H1 (cell line): ENCODE results near the gene PDLIM4.

Experiments used
- BRCA1 ChIP-seq: IDR thresholded peaks from 2 replicates; pipeline ENCODE4 v1.6.1; 2012; ENCODE audit warnings: low read depth, low read length, improper control_type of control experiment
- CEBPB ChIP-seq: IDR thresholded peaks from 2 replicates; pipeline ENCODE4 v1.6.1; 2012; ENCODE audit warnings: low read depth, low read length
- CTCF ChIP-seq, 3 experiments: IDR thresholded peaks; 1 replicate in 2 of 3; 2 replicates in 1 of 3; pipeline versions ENCODE4 v1.5.1 to v1.6.1; 2011; ENCODE audit warnings: low read length in 3 of 3, mild to moderate bottlenecking in 3 of 3, inconsistent platforms in 2 of 3, low read depth in 1 of 3, moderate library complexity in 1 of 3; ENCODE audit not compliant: insufficient read depth in 1 of 3; ENCODE audit errors: control extremely low read depth in 1 of 3
- EP300 ChIP-seq, 2 experiments: IDR thresholded peaks; 1 replicate in 1 of 2; 2 replicates in 1 of 2; pipeline ENCODE4 v1.6.1; 2011 to 2012; ENCODE audit warnings: low read depth in 2 of 2, low read length in 2 of 2, mild to moderate bottlenecking in 2 of 2, borderline replicate concordance in 1 of 2, inconsistent platforms in 1 of 2, moderate library complexity in 1 of 2
- JUN ChIP-seq: IDR thresholded peaks from 2 replicates; pipeline ENCODE4 v1.6.1; 2011; ENCODE audit warnings: low read depth, mild to moderate bottlenecking, improper control_type of control experiment, low read length
- MAX ChIP-seq: IDR thresholded peaks from 2 replicates; pipeline ENCODE4 v1.6.1; 2012; ENCODE audit warnings: inconsistent platforms
- NRF1 ChIP-seq: IDR thresholded peaks from 2 replicates; pipeline ENCODE4 v1.6.1; 2011; ENCODE audit warnings: mild to moderate bottlenecking, low read depth, low read length, improper control_type of control experiment
- PHF8 ChIP-seq: fragments of 200-600 bp; sonication (generic); conservative IDR thresholded peaks from 2 replicates; pipeline ENCODE4 v1.7.1; 2012; ENCODE audit warnings: low read depth, mild to moderate bottlenecking, inconsistent platforms, low read length, moderate library complexity
- POLR2A ChIP-seq, 2 experiments: IDR thresholded peaks; 1 replicate in 1 of 2; 2 replicates in 1 of 2; pipeline ENCODE4 v1.6.1; 2011; ENCODE audit warnings: low read depth in 2 of 2, low read length in 2 of 2, mild to moderate bottlenecking in 2 of 2; ENCODE audit errors: control extremely low read depth in 1 of 2
- POLR2AphosphoS5 ChIP-seq: IDR thresholded peaks from 2 replicates; pipeline ENCODE4 v1.6.1; 2011; ENCODE audit warnings: low read depth, low read length
- TF ChIP-seq, protein P1 (sequence below): fragments of 300-600 bp; sonication (generic); IDR thresholded peaks from 2 replicates; pipeline ENCODE4 v1.7.1; 2012; ENCODE audit warnings: low read length, moderate library complexity, mild to moderate bottlenecking, inconsistent platforms; ENCODE audit not compliant: insufficient replicate concordance

GRCh38 chr5:132221781-132222648 is 35.5 kb upstream of the PDLIM4 start:
- TF ChIP-seq, protein P1, sequence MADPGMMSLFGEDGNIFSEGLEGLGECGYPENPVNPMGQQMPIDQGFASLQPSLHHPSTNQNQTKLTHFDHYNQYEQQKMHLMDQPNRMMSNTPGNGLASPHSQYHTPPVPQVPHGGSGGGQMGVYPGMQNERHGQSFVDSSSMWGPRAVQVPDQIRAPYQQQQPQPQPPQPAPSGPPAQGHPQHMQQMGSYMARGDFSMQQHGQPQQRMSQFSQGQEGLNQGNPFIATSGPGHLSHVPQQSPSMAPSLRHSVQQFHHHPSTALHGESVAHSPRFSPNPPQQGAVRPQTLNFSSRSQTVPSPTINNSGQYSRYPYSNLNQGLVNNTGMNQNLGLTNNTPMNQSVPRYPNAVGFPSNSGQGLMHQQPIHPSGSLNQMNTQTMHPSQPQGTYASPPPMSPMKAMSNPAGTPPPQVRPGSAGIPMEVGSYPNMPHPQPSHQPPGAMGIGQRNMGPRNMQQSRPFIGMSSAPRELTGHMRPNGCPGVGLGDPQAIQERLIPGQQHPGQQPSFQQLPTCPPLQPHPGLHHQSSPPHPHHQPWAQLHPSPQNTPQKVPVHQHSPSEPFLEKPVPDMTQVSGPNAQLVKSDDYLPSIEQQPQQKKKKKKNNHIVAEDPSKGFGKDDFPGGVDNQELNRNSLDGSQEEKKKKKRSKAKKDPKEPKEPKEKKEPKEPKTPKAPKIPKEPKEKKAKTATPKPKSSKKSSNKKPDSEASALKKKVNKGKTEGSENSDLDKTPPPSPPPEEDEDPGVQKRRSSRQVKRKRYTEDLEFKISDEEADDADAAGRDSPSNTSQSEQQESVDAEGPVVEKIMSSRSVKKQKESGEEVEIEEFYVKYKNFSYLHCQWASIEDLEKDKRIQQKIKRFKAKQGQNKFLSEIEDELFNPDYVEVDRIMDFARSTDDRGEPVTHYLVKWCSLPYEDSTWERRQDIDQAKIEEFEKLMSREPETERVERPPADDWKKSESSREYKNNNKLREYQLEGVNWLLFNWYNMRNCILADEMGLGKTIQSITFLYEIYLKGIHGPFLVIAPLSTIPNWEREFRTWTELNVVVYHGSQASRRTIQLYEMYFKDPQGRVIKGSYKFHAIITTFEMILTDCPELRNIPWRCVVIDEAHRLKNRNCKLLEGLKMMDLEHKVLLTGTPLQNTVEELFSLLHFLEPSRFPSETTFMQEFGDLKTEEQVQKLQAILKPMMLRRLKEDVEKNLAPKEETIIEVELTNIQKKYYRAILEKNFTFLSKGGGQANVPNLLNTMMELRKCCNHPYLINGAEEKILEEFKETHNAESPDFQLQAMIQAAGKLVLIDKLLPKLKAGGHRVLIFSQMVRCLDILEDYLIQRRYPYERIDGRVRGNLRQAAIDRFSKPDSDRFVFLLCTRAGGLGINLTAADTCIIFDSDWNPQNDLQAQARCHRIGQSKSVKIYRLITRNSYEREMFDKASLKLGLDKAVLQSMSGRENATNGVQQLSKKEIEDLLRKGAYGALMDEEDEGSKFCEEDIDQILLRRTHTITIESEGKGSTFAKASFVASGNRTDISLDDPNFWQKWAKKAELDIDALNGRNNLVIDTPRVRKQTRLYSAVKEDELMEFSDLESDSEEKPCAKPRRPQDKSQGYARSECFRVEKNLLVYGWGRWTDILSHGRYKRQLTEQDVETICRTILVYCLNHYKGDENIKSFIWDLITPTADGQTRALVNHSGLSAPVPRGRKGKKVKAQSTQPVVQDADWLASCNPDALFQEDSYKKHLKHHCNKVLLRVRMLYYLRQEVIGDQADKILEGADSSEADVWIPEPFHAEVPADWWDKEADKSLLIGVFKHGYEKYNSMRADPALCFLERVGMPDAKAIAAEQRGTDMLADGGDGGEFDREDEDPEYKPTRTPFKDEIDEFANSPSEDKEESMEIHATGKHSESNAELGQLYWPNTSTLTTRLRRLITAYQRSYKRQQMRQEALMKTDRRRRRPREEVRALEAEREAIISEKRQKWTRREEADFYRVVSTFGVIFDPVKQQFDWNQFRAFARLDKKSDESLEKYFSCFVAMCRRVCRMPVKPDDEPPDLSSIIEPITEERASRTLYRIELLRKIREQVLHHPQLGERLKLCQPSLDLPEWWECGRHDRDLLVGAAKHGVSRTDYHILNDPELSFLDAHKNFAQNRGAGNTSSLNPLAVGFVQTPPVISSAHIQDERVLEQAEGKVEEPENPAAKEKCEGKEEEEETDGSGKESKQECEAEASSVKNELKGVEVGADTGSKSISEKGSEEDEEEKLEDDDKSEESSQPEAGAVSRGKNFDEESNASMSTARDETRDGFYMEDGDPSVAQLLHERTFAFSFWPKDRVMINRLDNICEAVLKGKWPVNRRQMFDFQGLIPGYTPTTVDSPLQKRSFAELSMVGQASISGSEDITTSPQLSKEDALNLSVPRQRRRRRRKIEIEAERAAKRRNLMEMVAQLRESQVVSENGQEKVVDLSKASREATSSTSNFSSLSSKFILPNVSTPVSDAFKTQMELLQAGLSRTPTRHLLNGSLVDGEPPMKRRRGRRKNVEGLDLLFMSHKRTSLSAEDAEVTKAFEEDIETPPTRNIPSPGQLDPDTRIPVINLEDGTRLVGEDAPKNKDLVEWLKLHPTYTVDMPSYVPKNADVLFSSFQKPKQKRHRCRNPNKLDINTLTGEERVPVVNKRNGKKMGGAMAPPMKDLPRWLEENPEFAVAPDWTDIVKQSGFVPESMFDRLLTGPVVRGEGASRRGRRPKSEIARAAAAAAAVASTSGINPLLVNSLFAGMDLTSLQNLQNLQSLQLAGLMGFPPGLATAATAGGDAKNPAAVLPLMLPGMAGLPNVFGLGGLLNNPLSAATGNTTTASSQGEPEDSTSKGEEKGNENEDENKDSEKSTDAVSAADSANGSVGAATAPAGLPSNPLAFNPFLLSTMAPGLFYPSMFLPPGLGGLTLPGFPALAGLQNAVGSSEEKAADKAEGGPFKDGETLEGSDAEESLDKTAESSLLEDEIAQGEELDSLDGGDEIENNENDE: no peak
- TF ChIP-seq CEBPB (no peak), POLR2A (IDR thresholded peaks at IDR 0.05; ENCODE audit: control extremely low read depth in 1 of 2, low read depth in 2 of 2, low read length in 2 of 2) (no peak), CTCF (IDR thresholded peaks at IDR 0.05; ENCODE audit: control extremely low read depth in 1 of 3, insufficient read depth in 1 of 3, low read depth in 1 of 3, low read length in 3 of 3) (no peak), PHF8 (no peak), NRF1 (no peak), MAX (no peak), JUN (no peak), BRCA1 (no peak), POLR2AphosphoS5 (no peak), EP300 (IDR thresholded peaks at IDR 0.05; ENCODE audit: borderline replicate concordance in 1 of 2, low read depth in 2 of 2, low read length in 2 of 2) (no peak)
